CD4-positive, alpha-beta T cell treated with Interleukin-15 for 1 hour (primary cell): ENCODE data around the gene SCAMP1.

Source experiments
- DNase-seq: peaks from one replicate; pipeline ENCODE4 v3.0.0-alpha.2; 2020

SCAMP1 gene

GRCh38 chr5:78497573-78498533 is 137.4 kb downstream of the SCAMP1 start:
- DNase-seq: no peak

GRCh38 chr5:78499485-78499884 is 139.1 kb downstream of the SCAMP1 start:
- DNase-seq: no peak

GRCh38 chr5:78500028-78500427 is 139.6 kb downstream of the SCAMP1 start:
- DNase-seq: no peak

GRCh38 chr5:78500871-78501270 is 140.5 kb downstream of the SCAMP1 start:
- DNase-seq: no peak

DNA sequence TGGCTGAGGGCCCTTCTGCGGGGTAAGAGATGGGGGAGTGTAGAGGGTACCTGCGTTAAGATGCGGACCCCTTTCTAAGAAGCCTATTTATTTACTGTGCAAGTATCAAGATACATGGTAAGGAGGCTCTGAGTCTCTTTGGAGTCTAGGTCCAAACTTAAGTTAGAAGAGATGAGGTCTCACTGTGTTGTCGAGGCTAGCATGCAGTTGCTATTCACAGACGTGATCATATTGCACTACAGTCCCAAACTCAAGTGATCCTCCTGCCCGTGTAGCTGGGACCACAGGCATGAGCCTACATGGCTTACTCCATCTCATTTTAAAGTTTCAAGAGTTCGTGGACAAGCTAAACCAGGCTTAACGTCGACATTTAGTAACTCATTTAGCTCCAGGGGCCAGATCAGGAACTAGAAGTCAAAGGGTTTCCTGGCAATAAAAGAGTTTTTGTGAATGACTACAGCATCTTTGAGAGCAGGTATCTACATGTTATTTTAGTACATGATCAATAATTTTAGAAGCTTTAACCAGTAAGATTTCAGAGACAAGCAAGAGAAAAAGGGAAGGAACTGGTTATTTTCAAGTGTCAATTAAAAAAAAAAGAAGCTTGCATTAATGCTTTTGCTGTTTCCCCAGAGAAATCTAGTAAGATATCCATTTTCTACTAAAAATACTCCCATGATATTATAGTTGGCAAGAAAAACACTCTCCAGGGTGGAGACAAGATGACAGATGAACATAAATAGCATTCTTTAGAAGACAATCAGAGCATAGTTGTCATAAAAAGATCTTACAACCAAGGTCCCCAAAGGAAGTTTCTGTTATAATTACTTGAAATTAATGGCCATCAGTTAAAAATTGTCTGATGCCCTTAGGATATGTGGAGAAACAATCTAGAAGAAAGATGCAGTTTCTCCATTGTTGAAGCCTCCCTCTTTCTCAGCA is 141.3 kb downstream of the SCAMP1 start:
- DNase-seq: no peak

GRCh38 chr5:78503958-78504653 is 143.7 kb downstream of the SCAMP1 start:
- no peak for DNase-seq

DNA sequence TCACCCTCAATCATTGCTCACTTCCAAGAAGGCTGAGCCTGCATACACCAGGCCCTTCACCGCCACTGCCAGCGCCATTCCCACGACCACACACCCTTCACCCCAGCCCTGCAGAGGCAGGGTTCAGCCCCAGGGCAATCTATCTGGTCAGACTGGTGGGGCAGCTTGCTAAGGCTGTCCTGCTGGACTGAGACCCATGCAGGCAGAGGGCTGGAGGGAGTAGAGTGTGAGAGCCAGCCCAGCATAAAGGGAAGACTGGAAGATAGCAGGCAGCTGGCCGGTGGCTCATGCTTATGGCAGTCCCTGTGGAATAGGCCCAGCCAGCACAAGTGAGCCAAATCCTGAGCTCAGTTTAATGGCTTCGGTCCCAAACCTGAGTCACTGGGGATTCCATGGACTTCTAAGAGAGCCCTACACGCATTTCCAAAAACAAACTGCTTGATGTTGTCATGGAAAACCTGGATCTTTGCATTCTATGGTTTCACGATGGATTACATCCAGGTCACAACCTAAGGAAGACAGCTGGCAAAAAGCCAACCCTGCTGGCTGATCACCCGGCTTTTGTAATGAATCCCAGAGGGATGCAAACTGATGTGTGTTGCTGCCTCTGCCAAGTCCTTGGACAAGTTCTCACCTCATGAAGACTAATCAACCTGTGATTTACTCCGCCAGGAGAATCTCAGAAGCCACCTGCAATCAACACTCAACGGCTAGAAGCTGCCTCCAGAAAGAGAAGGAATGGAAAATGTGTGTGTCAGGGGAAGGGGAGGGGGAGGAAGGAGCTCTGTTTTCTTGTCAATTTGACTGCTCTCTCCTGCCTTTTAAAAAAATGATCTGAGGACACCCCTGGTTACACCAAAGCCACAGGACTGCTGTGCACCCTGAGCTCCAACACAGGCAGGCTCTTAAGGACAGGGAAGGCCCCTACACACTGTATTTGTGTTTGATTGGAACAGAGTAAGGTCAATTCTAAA is 144.6 kb downstream of the SCAMP1 start:
- DNase-seq: no peak

DNA sequence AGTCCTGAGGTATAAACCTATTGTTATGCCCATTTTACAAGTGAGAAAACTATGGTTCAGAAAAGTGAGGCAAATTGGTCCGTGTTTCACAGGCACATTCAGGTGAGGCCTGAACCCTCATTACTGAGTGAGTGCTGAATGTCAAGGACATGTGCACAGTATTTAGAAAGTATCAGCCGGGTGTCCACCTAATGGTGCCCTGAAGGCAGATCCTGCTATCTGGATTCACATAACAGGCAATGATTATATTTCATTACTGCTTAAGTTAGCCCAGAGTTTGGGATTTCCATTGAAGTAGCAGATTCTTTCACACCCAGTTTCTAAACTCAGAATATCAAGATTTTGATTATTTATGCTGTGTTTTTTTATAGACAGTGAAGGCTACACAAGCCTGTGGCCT is 145.4 kb downstream of the SCAMP1 start:
- no peak for DNase-seq

- no peak for DNase-seq
Observed at GRCh38 chr5:78506261-78507024, 146.0 kb downstream of the SCAMP1 start.

DNA sequence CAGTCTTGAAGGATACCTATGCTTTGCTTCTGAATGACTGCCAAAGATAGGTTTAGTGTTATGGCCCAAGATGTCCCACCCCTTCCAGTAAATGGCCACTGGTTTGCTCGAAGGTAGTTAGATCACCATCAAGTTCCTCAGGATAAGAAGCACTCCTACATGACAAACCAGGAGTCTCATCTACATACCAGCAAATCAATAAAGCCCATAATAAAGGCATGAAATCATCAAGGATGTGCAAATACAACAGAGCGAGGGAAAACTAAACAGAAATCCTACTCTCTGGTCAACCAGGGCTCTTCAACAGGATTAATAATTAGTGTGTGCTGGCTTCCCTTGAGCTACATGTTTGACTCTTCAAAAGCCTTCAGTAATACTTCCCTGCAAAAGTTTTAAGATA is 147.1 kb downstream of the SCAMP1 start:
- DNase-seq: no peak

DNA sequence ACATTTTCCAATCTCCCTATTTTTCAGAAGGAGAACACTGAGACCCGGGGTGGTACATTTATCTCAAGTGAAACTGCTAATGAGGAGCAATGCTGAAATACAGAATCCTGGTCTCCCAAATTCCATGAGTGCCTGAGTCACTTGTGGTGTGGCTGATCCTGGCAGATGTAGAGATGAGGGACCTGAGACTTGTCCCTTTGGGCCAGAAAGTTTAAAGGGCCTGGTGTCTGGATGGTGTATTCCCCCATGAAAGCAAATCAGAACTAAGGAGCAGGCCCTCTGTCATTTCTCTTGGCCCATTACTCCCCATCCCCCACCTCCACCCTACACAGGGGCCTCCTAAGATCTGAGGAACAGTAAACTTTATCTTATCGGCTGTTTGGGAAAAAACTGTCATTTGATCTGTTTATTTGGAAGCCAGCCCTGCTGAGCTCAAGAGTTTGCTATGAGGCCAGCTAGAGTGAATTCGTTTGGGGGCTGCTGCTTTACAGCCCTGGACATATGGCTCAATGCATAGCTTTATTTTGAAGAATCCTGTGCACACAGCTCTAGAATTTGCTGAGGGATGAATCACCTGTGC is 147.9 kb downstream of the SCAMP1 start:
- DNase-seq: no peak

DNA sequence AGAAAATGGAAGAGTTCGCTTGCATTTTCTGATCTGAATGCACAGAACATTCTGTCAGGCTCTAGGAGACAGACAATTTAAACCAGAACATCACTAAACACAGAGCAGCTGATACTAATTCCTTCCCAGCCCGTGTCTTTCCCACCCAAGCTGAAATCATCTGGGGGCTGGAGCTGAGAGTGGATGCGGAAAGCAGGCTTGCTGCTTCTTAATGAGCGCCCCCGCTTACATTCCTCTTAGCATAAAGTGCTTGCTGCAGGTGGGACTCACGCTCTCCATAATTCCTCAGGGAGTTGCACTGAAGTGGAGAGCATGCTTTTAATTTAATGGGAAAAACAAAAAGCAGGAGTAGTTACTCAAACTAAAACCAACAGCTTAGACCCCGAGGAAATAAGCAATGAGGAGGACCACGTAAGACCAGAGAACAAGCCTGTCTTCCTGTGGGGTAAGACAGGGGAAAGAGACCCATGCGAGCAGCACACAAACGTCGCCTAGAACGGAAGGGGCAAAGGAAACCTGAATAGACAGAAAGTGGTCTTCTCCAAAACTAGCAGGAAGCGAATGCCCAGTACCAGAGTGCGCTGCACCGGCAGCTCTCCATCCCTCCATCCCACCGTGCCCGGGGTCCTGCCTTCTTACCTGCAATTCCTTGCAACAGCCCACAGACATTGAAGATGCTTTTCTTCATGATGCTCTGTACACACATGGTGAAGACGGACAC is 148.9 kb downstream of the SCAMP1 start:
- DNase-seq: no peak

DNA sequence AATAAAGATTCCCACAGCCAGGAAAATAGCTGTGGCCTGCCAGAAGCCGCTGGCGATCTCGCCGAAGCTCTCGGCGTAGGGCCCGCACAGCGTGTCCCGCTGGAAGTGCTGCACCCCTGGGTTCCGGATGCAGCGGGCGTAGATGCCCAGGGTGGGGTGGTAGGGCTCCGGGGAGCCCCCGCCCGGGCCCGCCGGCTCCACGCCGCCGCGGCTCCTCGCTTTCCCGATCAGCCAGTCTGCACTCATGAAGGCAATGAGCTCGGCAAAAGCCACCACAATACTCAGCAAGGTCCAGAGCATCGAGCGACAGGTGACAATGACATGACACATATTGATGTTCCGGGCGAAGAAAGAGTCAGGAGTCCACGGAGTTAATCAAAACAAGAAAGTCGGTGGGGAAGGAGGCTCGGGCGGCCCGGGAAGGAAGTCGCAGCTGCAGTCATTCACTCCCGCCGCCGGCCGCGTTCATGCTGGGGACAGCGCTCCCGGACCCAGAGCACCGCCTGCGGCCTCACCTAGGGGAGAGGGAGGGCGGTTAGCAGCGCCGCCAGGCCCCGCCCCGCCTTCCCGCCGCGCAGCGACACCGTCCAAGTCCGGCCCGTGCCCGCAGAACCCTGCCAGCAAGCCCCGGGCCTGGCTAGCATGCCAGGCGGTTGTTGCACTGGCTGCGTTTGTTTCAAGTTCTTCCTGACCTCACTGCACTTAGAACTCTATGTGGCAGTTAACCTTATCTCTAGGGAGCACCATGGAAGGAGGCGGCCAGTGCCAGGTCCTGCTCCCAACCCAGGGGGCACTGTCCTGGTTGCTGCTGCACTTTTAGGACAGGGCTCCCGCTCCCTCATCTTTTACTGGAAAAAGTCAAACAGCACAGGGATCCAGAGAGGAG is 149.7 kb downstream of the SCAMP1 start:
- peak; percentile 48 for DNase-seq

- DNase-seq: peak; percentile 45
Observed at GRCh38 chr5:78511121-78511906, 150.9 kb downstream of the SCAMP1 start.

- no peak for DNase-seq
Observed at GRCh38 chr5:78512435-78512834, 152.0 kb downstream of the SCAMP1 start.

GRCh38 chr5:78513441-78513840 is 153.0 kb downstream of the SCAMP1 start:
- no peak for DNase-seq

DNA sequence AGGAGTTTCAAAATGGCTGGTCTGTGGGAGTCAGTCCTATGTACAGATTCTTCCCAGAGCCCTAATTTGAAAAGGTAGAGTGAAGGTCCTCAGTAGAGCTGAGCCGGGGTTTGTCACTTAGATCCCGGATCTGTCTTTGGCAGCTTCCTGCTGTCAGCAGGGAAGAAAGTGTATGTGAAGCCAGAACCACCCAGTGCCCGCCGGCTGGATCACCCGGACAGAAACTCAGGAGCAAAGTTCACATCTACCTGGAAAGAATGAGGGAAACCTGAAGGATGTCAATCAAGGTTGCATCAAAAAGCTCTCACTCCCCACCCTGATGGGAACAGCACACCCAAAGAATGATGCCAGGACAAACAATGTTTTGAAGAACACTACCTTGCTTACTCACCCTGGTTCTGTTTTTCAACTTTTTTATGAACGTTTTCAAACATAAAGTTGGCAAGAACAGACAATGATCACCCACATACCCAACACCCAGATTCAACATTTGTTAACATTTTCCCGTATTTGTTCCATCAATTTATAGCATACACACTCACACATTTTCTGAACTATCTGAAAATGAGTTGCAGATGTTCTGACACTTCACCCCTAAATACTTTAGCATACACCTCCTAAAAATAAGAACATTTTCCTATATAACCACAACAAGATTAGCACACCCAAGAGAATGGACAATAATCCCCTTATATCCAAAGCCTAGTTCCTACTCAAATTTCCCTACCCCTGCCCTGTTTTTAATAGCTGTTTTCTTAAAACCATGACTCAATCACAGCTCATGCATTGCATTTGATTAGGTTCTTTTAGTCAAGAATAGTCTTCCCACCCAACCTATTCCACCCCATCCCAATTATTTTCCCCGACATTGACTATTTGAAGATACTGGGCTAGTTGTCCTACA is 154.3 kb downstream of the SCAMP1 start:
- no peak for DNase-seq
